ENCODE measurements around the gene YIPF1. TPM values are rescaled to one million over a fixed set of nuclear protein-coding genes. Genes with fewer than 3 reads are reported as not detected.

The YIPF1 gene
- total and polyA plus RNA-seq, 10 of the 15 experiments (the other 5 are each of a cell fraction or from before 2014, with no cell fraction given) = 13.0 to 36.0 (median 20.3) TPM

GRCh38 chr1:53893999-53894636 is 4.5 kb upstream of the YIPF1 start, which contains the start of gene DIO1 (continued):
- TF ChIP-seq ZBTB40 (IDR thresholded peaks at IDR 0.05; ENCODE audit: borderline replicate concordance) (no peak), TCF7 (IDR thresholded peaks at IDR 0.05; ENCODE audit: borderline replicate concordance) (no peak), EP300 (IDR thresholded peaks at IDR 0.05; ENCODE audit: borderline replicate concordance in 1 of 2, control insufficient read depth in 1 of 2, low read depth in 2 of 2, low read length in 2 of 2) (no peak), CBFB (IDR thresholded peaks at IDR 0.05; ENCODE audit: low read depth) (no peak), CHD4 (IDR thresholded peaks at IDR 0.05) (no peak), RAD51 (IDR thresholded peaks at IDR 0.05) (no peak), SPI1 (IDR thresholded peaks at IDR 0.05; ENCODE audit: borderline replicate concordance, insufficient read depth, low read depth, low read length) (no peak)

GRCh38 chr1:53892911-53893310 is 3.3 kb upstream of the YIPF1 start:
- no peak for ATAC-seq
- TF ChIP-seq ZZZ3 (IDR thresholded peaks at IDR 0.05; ENCODE audit: control insufficient read depth, insufficient read length, low read depth) = no peak
- TF ChIP-seq YBX1 (IDR thresholded peaks at IDR 0.05) = no peak

More at GRCh38 chr1:53892911-53893310, 3.3 kb upstream of the YIPF1 start:
- Histone ChIP-seq H3K4me2 (ENCODE audit: control insufficient read depth, insufficient read depth) (no peak overlapping the region), H3K27me3 (replicated peaks in 1 of 2; ENCODE audit: control insufficient read depth in 2 of 2, insufficient read depth in 2 of 2, low read length in 1 of 2) (no peaks in the 10 kb centered on the region), H3K27ac (ENCODE audit: control insufficient read depth, insufficient read depth) (no peak overlapping the region), H2AFZ (ENCODE audit: control insufficient read depth, low read depth, low read length) (no peak overlapping the region), H3K79me2 (ENCODE audit: control insufficient read depth, insufficient read depth, low read length) (peaks cover 5% of the 10 kb centered on the region), H3K9ac (ENCODE audit: control insufficient read depth, insufficient read depth, low read length) (no peak overlapping the region), H3K4me3 (no peak overlapping the region), H3K4me1 (ENCODE audit: control insufficient read depth, insufficient read depth, low read length) (peaks cover 5% of the 10 kb centered on the region; the same call in 1 of the 2 replicates), H3K9me3 (replicated peaks; ENCODE audit: control insufficient read depth, insufficient read depth, low read length) (no peaks in the 10 kb centered on the region), H4K20me1 (ENCODE audit: control insufficient read depth, insufficient read depth) (no peaks in the 10 kb centered on the region), H3K36me3 (ENCODE audit: control insufficient read depth in 2 of 2, insufficient read depth in 2 of 2, low read length in 1 of 2) (no peaks in the 10 kb centered on the region)
- DNase-seq (ENCODE audit: low read depth, low spot score) (no peak), FAIRE-seq (no peak)
- ChIA-PET SMC1A (ENCODE audit: uncharacterized antibody, unreplicated experiment) (interaction anchor here (0.8 to 2.2 kb wide), 3 partner anchors 10 to 55 kb away, joined by 3 to 6 read pairs (median 4); partner anchors contain the start of genes IFT25 and LRRC42), RAD21 (ENCODE audit: unreplicated experiment) (interaction anchor here (1.2 to 1.4 kb wide), 2 partner anchors 53 to 66 kb away, joined by 4 read pairs; partner anchors contain the start of gene LRRC42), POLR2A (interaction anchor here (1.2 kb wide), 1 partner anchor 53 kb away, joined by 5 read pairs; the partner anchor contains the start of genes IFT25 and LRRC42), CTCF (interaction anchor here (0.6 to 1.3 kb wide), 5 partner anchors 10 to 67 kb away, joined by 3 to 4 read pairs (median 4); no protein-coding TSS in a partner anchor)
- in situ Hi-C loops (cut with MboI) (loop anchor here (5.0 kb wide), 1 partner anchor 49 kb away; no protein-coding TSS in a partner anchor), intact Hi-C loops (cut with micrococcal nuclease; ENCODE audit: unreplicated experiment) (no loop called here)
- no TSS peak for BruUV-seq (replicated peaks)
- 60% methylated on average over 5 of the region's 5 CpGs for WGBS (ENCODE audit: insufficient coverage, insufficient replicate concordance, low lambda C conversion rate, missing lambda C conversion rate)
